BLaER1 treated with 17β-estradiol and CSF1 and Interleukin-3, amounts not matched to agents 10 nM and 100 nM (cell line): Measurements from ENCODE around the gene KLHDC7B.

Experiments used
- H3K27ac ChIP-seq, 11 experiments: shearing (Covaris generic); formaldehyde crosslinking; 2 replicates each; pipeline ENCODE4 v1.8.1; 2022
- H3K27me3 ChIP-seq, 11 experiments: shearing (Covaris generic); formaldehyde crosslinking; 2 replicates each; pipeline ENCODE4 v1.8.1; 2022
- H3K36me3 ChIP-seq, 11 experiments: shearing (Covaris generic); formaldehyde crosslinking; 2 replicates each; pipeline ENCODE4 v1.8.1; 2022
- H3K4me1 ChIP-seq, 10 experiments: shearing (Covaris generic); formaldehyde crosslinking; 2 replicates each; pipeline ENCODE4 v1.8.1; 2022
- H3K4me2 ChIP-seq, 11 experiments: shearing (Covaris generic); formaldehyde crosslinking; 2 replicates each; pipeline ENCODE4 v1.8.1; 2022
- H3K4me3 ChIP-seq, 10 experiments: shearing (Covaris generic); formaldehyde crosslinking; 2 replicates each; pipeline ENCODE4 v1.8.1; 2022
- H3K9ac ChIP-seq, 11 experiments: shearing (Covaris generic); formaldehyde crosslinking; 2 replicates each; pipeline ENCODE4 v1.8.1; 2022
- H3K9me3 ChIP-seq, 11 experiments: shearing (Covaris generic); formaldehyde crosslinking; replicated peaks in 1 of 11; 2 replicates each; pipeline ENCODE4 v1.8.1; 2022
- H4K20me1 ChIP-seq, 11 experiments: shearing (Covaris generic); formaldehyde crosslinking; 2 replicates each; pipeline ENCODE4 v1.8.1; 2022
- Cebpa-rat ChIP-seq, 11 experiments: shearing (Covaris generic); IDR thresholded peaks; 2 replicates each; pipeline ENCODE4 v1.8.1; 2022

The KLHDC7B gene

DNA sequence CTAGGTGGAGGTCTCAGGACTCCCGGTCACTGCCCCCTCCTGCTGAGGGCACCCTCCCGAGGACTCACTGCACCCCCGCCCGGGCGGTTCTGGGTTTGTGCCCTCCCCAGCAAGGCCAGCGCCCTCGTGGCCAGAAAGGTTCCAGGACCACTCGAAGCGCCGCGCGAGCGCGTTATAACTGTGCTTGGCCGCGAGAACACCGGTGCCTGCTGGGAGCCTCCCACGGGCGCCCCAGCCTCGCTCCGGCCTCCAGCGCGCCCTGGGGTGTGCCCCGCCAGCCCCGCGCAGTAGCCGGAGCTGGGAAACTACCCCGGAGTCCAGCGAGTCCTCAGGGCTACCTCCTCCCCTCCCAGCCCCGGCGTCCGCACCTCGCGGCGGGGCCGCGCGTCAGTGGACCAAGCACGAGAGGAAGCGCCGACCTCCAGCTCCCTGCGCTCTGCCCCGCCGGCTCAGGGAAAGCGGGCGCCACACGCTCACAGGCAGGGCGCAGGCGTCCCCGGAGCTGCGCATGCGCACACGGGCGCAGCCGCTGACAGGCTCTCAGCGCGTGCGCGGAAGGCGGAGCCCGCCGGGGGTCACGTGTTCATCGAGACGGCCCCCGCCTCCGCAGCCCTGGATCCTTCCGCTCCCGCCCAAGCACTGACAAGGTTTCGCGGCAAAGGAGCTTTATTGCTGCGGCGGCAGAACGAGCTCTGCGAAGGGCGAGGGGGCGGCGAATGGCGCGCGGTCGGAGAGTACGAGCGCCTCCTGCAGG lies 20.4 kb upstream of the KLHDC7B start, which contains the start of gene SCO2:
Gene SCO2, minus strand, starts transcription at position 495 of the 754 bp plus-strand sequence. CDS start 1,187 bp downstream, outside the sequence.
- H3K4me3 ChIP-seq, result peak within 1 kb of the TSS; percentile 64 to 84 (median 74)
- TF ChIP-seq Cebpa-rat (IDR thresholded peaks at IDR 0.05), result no peak

DNA sequence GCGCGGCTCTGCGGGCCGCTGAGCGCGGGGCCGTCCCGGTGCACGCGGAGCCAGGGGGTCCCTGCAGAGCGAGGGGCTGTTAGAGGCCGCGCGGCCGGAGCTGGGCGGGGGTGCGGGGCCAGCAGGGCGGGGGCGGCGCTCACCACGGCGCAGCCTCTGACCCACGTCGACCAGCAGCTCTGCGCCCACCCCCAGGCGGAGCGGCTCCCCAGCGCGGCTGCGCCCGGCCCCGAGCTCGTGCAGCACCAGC lies 19.9 kb upstream of the KLHDC7B start:
- peaks cover 20 to 44% (median 36%) of the 10 kb centered on the region in 11 experiments for H4K20me1 ChIP-seq
- peak overlapping the region; percentile 92 to 98 (median 95) for H3K27ac ChIP-seq
- H3K27me3 ChIP-seq, result peaks cover 16 to 30% (median 24%) of the 10 kb centered on the region in 11 experiments
- peak overlapping the region; percentile 64 to 84 (median 74) for H3K4me3 ChIP-seq
- peaks cover 10 to 22% (median 17%) of the 10 kb centered on the region in 11 experiments; a peak in 20 of 22 replicates for H3K9me3 ChIP-seq
- H3K36me3 ChIP-seq, result peaks cover 34 to 40% (median 38%) of the 10 kb centered on the region in 11 experiments
- TF ChIP-seq Cebpa-rat (IDR thresholded peaks at IDR 0.05), result no peak
- peaks cover 39 to 65% (median 56%) of the 10 kb centered on the region in 10 experiments for H3K4me1 ChIP-seq
- H3K9ac ChIP-seq, result peak overlapping the region; percentile 88 to 96 (median 95)
- peak overlapping the region; percentile 95 to 99 (median 98) for H3K4me2 ChIP-seq

More for the DNA sequence above, 20.4 kb upstream of the KLHDC7B start, which contains the start of gene SCO2:
- Histone ChIP-seq H3K27ac (peak within 1 kb of the TSS; percentile 92 to 98 (median 95)), H3K9ac (peak within 1 kb of the TSS; percentile 88 to 96 (median 95)), H3K4me2 (peak within 1 kb of the TSS; percentile 96 to 100 (median 98)), H3K36me3 (peaks cover 36 to 45% (median 42%) of the 10 kb centered on the region in 11 experiments), H3K9me3 (peaks cover 7 to 17% (median 12%) of the 10 kb centered on the region in 11 experiments; a peak in 20 of 22 replicates), H3K27me3 (peaks cover 11 to 25% (median 19%) of the 10 kb centered on the region in 11 experiments), H4K20me1 (peaks cover 20 to 44% (median 36%) of the 10 kb centered on the region in 11 experiments), H3K4me1 (peaks cover 34 to 60% (median 51%) of the 10 kb centered on the region in 10 experiments)

DNA sequence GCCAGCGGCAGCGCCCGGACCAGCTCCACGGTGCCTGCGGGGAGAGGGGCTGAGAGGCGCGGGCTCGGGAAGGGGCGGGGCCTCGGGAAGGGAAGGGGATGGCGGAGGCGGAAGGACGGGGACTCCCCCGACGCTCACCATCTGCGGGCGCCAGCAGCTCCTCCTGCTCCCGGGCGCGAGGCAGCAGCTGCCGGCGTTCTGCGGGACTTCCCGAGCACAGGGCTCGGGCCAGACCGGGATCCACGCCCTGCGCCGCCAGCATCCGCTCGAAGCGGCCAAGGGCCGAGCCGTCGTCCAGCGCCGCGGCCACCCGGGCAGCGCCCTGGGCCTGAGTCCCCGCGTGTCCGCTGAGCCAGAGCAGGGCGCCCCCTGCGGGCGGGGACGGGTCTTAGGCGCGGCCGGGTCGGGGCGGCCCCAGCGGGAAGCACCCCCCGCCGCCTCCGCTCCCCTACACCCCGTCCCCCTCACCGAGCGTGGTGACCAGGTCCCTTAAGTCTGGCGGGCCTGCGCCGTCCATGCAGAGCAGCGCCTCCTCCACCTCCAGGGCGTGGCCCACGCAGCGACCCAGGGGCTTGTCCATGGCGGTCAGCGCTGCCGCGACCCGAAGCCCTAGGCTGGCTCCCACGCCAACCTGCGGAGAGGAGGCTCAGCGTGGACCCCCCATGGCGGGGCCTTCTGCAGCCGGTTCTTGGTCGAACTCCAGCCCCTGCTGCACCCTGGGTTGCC lies 19.4 kb upstream of the KLHDC7B start:
- Histone ChIP-seq H3K27ac (peak overlapping the region; percentile 92 to 98 (median 95)), H3K4me1 (peaks cover 44 to 70% (median 61%) of the 10 kb centered on the region in 10 experiments), H3K36me3 (peaks cover 30 to 35% (median 33%) of the 10 kb centered on the region in 11 experiments), H3K27me3 (peaks cover 21 to 35% (median 29%) of the 10 kb centered on the region in 11 experiments), H3K4me3 (peak overlapping the region; percentile 64 to 84 (median 74)), H3K4me2 (peak overlapping the region; percentile 95 to 99 (median 98)), H4K20me1 (peaks cover 20 to 42% (median 32%) of the 10 kb centered on the region in 11 experiments), H3K9ac (peak overlapping the region; percentile 88 to 96 (median 95)), H3K9me3 (peaks cover 10 to 27% (median 22%) of the 10 kb centered on the region in 11 experiments; a peak in 20 of 22 replicates)
- no peak for TF ChIP-seq Cebpa-rat (IDR thresholded peaks at IDR 0.05)

DNA sequence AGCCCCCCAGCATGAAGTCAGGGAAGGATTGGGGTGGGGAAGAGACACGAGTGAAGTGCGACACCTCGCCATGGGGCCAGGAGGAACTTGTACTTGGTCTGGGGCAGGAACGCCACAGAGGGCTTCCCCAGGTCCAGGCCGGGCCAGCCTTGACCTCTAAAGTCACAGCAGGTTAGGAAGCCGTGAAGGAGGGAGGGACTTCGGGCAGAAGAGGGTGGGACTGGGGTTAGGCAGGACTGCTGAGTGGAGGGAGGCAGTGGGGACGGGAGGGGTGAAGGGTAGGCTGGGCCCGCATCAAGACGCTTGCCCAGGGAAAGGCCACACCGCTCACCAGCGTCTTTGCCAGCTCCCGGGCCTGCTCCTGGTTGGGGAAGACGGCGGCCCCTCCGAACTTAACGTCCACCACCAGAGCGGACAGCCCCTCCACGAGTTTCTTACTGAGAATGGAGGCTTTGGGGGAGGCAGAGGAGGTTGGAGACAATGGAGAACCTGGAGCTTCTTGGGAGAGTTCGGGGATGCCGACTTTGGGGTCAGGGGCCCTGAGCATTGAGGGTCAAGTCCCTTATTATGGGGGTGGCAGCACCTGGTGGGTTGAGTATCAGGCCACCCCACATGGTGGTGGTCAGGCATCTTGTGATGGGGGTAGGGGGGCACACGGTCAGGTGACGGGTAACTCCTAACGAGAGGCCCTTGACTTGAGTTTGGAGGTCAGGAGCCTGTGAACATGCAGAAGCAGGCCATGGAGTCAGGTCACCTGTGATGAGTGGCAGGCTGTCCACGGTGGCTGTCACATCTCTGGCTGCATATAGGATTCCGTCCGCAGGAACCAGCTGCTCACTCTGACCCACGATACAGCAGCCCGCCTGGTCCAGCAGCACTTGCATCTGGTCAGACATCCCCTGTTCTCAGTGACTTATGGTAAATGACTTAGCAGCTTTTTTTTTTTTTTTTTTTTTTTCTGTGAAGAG lies 18.6 kb upstream of the KLHDC7B start:
- Histone ChIP-seq H3K9ac (peak overlapping the region; percentile 88 to 96 (median 95)), H3K27ac (peak overlapping the region; percentile 92 to 98 (median 95)), H3K4me2 (peak overlapping the region; percentile 95 to 99 (median 98)), H4K20me1 (peaks cover 20 to 40% (median 28%) of the 10 kb centered on the region in 11 experiments), H3K27me3 (peaks cover 29 to 43% (median 38%) of the 10 kb centered on the region in 11 experiments), H3K4me3 (peak overlapping the region; percentile 64 to 84 (median 74)), H3K9me3 (peaks cover 10 to 35% (median 24%) of the 10 kb centered on the region in 11 experiments; a peak in 20 of 22 replicates), H3K36me3 (peaks cover 21 to 26% (median 24%) of the 10 kb centered on the region in 11 experiments), H3K4me1 (peaks cover 46 to 78% (median 66%) of the 10 kb centered on the region in 10 experiments)
- TF ChIP-seq Cebpa-rat (IDR thresholded peaks at IDR 0.05), result no peak

DNA sequence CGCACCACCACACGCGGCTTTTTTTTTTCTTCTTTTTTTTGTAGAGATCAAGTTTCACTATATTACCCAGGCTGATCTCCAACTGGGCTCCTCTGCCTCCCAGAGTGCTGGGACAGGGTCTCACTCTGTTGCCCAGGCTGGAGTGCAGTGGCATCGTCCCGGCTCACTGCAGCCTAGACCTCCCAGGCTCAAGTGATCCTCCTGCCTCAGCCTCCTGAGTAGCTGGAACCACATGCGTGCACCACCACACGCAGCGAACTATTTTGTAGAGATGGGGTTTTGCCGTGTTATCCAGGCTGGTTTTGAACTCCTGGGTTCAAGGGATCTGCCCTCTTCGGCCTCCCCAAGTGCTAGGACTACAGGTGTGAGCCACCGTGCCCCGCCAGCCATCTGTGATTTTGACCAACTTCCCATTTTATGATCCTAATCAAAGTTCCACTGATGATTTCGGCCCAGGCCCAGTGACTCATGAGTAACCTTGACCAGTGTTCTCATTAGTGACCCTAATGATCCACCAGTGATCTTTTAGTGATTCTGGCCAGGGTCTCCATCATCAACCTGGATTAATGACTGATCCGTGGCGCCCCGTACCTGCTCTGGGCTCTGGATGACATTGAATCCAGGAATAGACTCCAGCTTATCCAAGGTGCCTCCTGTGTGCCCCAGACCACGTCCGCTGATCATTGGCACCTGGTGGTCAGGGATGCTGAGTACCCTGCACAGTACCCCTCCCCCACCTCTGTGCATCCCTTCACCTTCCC lies 17.6 kb upstream of the KLHDC7B start:
- Histone ChIP-seq H3K4me1 (peaks cover 46 to 81% (median 66%) of the 10 kb centered on the region in 10 experiments), H3K27me3 (peaks cover 39 to 53% (median 47%) of the 10 kb centered on the region in 11 experiments), H3K4me3 (peak overlapping the region in 3 of 10 experiments; percentile 52 to 55 (median 54); a peak in 4 of 20 replicates), H3K36me3 (peaks cover 11 to 16% (median 14%) of the 10 kb centered on the region in 11 experiments), H3K27ac (peak overlapping the region in 4 of 11 experiments; percentile 31 to 98 (median 95); a peak in 5 of 22 replicates), H4K20me1 (peaks cover 15 to 37% (median 20%) of the 10 kb centered on the region in 11 experiments), H3K9me3 (peaks cover 10 to 37% (median 24%) of the 10 kb centered on the region in 11 experiments; a peak in 20 of 22 replicates), H3K4me2 (peak overlapping the region; percentile 74 to 99 (median 97); a peak in 21 of 22 replicates), H3K9ac (peak overlapping the region in 4 of 11 experiments; percentile 92 to 96 (median 94); a peak in 4 of 22 replicates)
- TF ChIP-seq Cebpa-rat (IDR thresholded peaks at IDR 0.05), result no peak

DNA sequence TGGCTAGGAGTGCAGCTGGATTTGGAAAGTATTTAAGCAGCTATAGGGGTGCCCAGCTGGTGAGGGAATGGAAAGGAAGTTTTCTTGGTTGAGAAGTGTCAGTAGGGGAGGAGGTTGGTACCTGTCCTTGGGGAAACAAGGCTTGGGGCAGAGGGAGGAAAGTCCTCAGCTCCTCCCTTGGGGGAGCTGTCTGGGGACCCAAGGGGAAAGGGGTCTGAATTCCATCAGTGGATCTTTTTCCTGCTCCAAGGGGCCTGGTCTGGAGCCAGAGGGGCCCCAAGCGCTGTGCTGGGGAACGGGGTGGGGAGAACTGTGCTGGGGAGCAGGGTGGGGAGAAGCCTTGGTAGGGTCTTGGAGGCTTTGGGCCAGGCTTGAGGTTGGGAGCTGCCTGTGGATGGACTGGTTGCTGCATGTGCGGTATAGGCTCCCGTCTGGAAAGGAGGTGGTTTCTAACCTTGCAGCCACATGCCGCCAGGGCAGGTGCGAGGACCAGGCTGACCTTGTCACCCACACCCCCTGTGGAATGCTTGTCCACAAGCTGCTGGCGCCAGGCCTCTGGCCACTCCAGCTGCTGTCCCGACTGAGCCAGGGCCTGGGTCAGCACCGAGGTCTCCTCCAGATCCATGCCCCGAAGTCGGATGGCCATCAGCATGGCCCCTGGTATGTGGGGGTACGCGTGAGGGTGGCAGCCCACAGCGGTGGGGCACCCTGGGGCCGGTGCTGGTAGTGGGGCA lies 16.9 kb upstream of the KLHDC7B start:
- H4K20me1 ChIP-seq, result peaks cover 8 to 30% (median 12%) of the 10 kb centered on the region in 11 experiments
- H3K4me2 ChIP-seq, result peak overlapping the region; percentile 28 to 99 (median 96); a peak in 21 of 22 replicates
- H3K9me3 ChIP-seq, result peaks cover 10 to 37% (median 25%) of the 10 kb centered on the region in 11 experiments; a peak in 20 of 22 replicates
- no peak for TF ChIP-seq Cebpa-rat (IDR thresholded peaks at IDR 0.05)
- peak overlapping the region in 4 of 10 experiments; percentile 52 to 65 (median 54); a peak in 8 of 20 replicates for H3K4me3 ChIP-seq
- peaks cover 43 to 60% (median 55%) of the 10 kb centered on the region in 11 experiments for H3K27me3 ChIP-seq
- peaks cover 4 to 9% (median 7%) of the 10 kb centered on the region in 11 experiments for H3K36me3 ChIP-seq
- H3K27ac ChIP-seq, result peak overlapping the region in 5 of 11 experiments; percentile 31 to 94 (median 77); a peak in 5 of 22 replicates
- peaks cover 46 to 75% (median 62%) of the 10 kb centered on the region in 10 experiments for H3K4me1 ChIP-seq
- H3K9ac ChIP-seq, result peak overlapping the region in 2 of 11 experiments; percentile 89 to 96; a peak in 4 of 22 replicates
